SJCRH30 (cell line): Measurements from ENCODE around the gene SCN5A. TPM values are rescaled to one million over a fixed set of nuclear protein-coding genes. Genes with fewer than 3 reads are reported as not detected.

Source experiments
- DNase-seq, 2 experiments: peaks; one replicate each; pipeline ENCODE4 v3.0.0-alpha.2; 2015 to 2020
- H3K27ac ChIP-seq: fragments of 250-450 bp; sonication (Bioruptor Pico); 2 replicates; pipeline ENCODE4 v1.5.1; 2020; ENCODE audit warnings: mild to moderate bottlenecking, moderate library complexity
- H3K27me3 ChIP-seq: fragments of 250-450 bp; sonication (Bioruptor Pico); 2 replicates; pipeline ENCODE4 v1.5.1; 2020; ENCODE audit warnings: mild to moderate bottlenecking, moderate library complexity
- H3K36me3 ChIP-seq: fragments of 250-450 bp; sonication (Bioruptor Pico); 2 replicates; pipeline ENCODE4 v1.5.1; 2020; ENCODE audit warnings: mild to moderate bottlenecking, moderate library complexity
- H3K4me1 ChIP-seq: fragments of 250-450 bp; sonication (Bioruptor Pico); 2 replicates; pipeline ENCODE4 v1.5.1; 2020; ENCODE audit warnings: mild to moderate bottlenecking, moderate library complexity
- H3K4me3 ChIP-seq: fragments of 250-450 bp; sonication (Bioruptor Pico); 2 replicates; pipeline ENCODE4 v1.5.1; 2020; ENCODE audit warnings: mild to moderate bottlenecking, moderate library complexity
- H3K9me3 ChIP-seq: fragments of 250-450 bp; sonication (Bioruptor Pico); replicated peaks from 2 replicates; pipeline ENCODE4 v1.5.1; 2020; ENCODE audit warnings: mild to moderate bottlenecking, moderate library complexity
- total RNA-seq: library from RNA; depleted of rRNA; stranded (reverse); fragments of >200 nt; shearing (Covaris generic); gene quantifications from 2 replicates; pipeline ENCODE4 v1.2.3, GENCODE V29; 2014

The SCN5A gene
- total RNA-seq, 1 experiment from 2014 or later, result 15.2 TPM

DNA sequence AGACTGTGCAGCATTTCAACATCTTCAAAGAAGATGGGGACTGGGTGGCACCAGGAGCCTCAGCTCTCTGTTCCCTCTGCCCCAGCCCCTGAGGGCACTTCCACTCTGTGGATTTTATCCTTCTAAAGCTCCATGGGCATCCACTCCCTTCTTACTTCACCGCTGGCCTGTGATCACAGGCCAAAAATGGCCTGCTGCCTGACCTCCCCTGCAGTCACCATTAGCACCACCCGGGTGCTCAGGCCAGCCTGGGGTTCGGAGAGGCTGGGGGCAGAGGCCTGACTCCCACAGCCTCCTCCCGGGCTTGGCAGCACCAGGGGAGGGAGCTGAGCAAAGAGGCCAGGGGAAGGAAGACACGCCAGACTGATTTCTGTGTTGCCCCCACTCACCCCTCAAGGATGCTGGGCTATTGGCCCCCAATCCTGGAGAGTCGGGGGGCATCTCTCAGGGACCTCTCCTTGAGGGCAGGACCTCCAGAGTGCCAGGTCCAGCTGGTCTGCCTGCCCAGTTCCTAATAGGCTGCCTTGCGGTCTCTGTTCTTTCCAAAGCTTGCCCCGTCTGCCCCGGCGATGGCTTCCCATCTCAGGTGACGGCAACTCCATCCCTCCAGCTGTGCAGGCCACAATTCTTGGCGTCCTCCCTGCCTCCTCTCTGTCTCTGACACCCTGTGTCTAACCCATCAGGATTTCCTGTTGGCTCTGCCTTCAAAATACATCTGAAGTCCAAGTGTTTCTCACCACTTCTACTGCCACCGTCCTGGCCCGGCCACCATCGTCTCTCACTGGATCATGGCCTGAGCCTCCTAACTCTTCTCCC, 86.2 kb downstream of the SCN5A start:
- no peak for DNase-seq

DNA sequence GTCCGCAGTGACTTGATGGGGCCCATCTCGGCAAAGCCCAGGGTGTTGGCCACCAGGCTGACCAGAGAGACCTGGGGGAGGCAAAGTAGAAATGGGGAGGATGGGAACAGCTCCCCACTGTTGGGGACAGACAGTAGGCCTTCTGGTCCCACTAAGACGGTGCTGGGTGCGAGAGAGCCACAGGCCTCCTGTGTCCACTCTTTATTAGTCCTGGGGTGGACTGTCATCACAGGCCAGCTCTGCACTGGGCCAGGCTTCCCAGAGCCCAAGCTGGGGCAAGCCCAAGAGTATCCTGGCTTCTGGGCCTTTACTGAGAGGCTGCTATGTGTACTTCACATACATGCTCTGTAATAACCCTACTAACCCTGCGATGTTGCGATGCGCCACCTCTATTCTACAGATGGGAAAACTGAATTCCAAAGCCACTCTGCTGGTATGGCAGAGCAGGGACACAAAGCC, 87.0 kb downstream of the SCN5A start:
- no peaks in the 10 kb centered on the region for H3K9me3 ChIP-seq
- no peak overlapping the region for H3K4me3 ChIP-seq
- H3K4me1 ChIP-seq, result no peaks in the 10 kb centered on the region
- H3K27ac ChIP-seq, result no peak overlapping the region
- no peak for DNase-seq
- H3K36me3 ChIP-seq, result peaks cover 4% of the 10 kb centered on the region; the same call in 1 of the 2 replicates
- no peaks in the 10 kb centered on the region for H3K27me3 ChIP-seq

More for the DNA sequence above, 86.2 kb downstream of the SCN5A start:
- Histone ChIP-seq H3K36me3 (no peaks in the 10 kb centered on the region), H3K4me1 (no peaks in the 10 kb centered on the region), H3K27ac (no peak overlapping the region), H3K9me3 (no peaks in the 10 kb centered on the region), H3K4me3 (no peak overlapping the region), H3K27me3 (no peaks in the 10 kb centered on the region)

DNA sequence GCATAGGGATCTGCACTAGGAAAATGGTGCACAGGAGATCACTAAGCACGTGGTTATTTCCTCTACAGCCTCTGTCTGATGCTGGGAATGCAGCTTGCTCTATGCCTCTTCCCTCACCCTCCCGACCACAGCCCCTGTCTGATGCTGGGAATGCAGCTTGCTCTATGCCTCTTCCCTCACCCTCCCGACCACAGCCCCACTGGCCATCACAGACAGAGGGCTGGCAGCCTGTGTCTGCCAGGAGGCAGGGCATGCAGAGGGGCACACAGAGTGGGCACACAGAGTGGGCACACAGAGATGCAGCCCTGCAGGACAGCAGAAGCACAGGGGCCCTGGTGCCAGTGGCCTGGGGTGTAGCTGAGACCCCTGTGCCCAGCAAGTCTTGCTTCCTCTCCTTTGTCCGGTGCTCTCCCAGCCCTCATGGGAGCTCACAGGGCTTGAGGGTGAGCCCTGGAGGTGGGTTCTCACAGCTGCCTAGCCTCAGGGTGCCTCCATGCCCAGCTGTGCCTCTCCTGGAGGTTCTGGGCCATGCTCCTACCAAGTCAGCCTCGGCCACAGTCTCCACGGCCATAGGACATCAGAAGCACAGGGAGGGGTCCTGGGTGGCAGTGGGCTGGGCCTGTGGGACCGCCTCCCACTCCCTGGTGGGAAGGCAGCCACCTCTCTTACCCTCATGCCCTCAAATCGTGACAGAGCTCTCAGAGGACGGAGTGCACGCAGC, 87.6 kb downstream of the SCN5A start:
- H3K27ac ChIP-seq, result no peak overlapping the region
- H3K9me3 ChIP-seq, result no peaks in the 10 kb centered on the region
- no peak overlapping the region for H3K4me3 ChIP-seq
- H3K36me3 ChIP-seq, result peaks cover 4% of the 10 kb centered on the region; the same call in 1 of the 2 replicates
- H3K27me3 ChIP-seq, result no peaks in the 10 kb centered on the region
- no peak for DNase-seq
- no peaks in the 10 kb centered on the region for H3K4me1 ChIP-seq

DNA sequence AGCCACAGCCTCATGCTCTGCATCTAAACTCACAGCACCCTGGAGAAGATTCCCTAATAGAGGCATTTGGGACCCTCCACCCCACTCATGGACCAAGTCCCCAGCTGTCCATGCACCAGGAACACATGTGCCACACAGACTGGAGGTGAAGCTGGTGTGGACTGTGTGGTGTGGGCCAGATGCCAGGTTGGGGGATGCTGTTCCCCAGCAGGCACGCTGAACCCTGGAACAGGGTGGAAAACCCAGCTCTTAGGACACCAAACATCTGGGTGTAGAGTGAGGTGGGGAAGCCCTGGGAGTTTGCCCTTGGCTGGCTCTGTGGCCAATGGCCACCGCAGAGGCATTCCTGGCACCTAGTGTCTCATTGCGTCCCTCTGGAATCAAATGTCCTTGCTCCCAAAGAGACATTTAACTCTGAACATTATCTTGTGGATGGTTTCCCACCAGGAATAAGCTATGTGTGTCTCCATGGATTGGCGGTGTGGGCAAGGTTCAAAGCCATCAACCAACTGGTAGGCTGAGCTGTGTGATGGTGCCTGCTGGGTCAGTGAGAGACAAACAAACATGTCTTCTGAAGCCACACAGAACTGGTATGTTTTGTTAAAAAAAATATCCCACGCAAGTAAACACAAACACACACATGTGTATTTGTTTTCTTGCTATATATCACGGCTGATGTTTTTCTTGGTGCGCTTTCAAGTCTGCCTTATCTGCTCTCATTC, 88.3 kb downstream of the SCN5A start:
- H3K36me3 ChIP-seq, result peaks cover 4% of the 10 kb centered on the region; the same call in 1 of the 2 replicates
- H3K4me3 ChIP-seq, result no peak overlapping the region
- H3K27me3 ChIP-seq, result no peaks in the 10 kb centered on the region
- no peaks in the 10 kb centered on the region for H3K4me1 ChIP-seq
- no peak overlapping the region for H3K27ac ChIP-seq
- no peaks in the 10 kb centered on the region for H3K9me3 ChIP-seq
- no peak for DNase-seq

DNA sequence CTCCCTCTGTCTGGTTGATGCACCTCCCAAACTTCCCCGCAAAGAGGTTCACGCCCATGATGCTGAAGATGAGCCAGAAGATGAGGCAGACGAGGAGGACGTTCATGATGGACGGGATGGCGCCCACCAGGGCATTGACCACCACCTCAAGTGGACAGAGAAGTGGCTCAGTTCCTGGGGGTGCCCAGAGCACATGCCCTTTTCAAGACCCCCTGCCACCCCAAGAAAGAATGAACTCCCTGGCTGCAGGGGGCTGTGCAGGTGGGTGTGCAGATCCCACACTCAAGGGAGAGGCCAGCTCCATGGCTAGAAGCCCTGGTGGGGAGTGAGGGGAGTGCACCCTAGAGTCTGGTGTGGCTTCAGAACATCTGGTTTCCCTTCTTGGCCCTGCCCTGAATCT, 89.2 kb downstream of the SCN5A start:
- no peaks in the 10 kb centered on the region for H3K4me1 ChIP-seq
- H3K9me3 ChIP-seq, result no peaks in the 10 kb centered on the region
- H3K27me3 ChIP-seq, result no peaks in the 10 kb centered on the region
- H3K27ac ChIP-seq, result no peak overlapping the region
- H3K4me3 ChIP-seq, result no peak overlapping the region
- H3K36me3 ChIP-seq, result peaks cover 4% of the 10 kb centered on the region; the same call in 1 of the 2 replicates
- DNase-seq, result no peak

DNA sequence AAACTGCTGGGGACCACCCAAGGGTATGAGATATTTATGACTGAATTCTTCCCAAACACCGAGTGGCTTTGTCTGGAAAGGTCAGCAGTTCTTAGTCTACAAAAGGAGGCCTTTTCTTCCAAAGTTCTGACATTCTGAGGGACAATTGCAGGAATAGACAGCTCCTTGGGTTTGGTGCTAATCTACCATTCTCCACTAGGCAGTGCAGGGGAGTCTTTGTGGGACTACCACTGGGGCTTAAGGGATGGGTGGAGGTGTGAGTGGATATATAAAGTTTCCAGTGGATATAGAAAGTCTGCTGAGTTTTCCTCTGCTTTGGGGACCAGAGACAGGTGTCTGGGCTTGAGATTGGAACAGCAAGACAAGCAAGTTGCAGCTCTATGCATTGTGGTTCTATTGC, 90.6 kb downstream of the SCN5A start:
- Histone ChIP-seq H3K27me3 (no peaks in the 10 kb centered on the region), H3K4me1 (no peaks in the 10 kb centered on the region), H3K36me3 (peaks cover 4% of the 10 kb centered on the region; the same call in 1 of the 2 replicates), H3K4me3 (no peak overlapping the region), H3K27ac (no peak overlapping the region), H3K9me3 (no peaks in the 10 kb centered on the region)
- no peak for DNase-seq

DNA sequence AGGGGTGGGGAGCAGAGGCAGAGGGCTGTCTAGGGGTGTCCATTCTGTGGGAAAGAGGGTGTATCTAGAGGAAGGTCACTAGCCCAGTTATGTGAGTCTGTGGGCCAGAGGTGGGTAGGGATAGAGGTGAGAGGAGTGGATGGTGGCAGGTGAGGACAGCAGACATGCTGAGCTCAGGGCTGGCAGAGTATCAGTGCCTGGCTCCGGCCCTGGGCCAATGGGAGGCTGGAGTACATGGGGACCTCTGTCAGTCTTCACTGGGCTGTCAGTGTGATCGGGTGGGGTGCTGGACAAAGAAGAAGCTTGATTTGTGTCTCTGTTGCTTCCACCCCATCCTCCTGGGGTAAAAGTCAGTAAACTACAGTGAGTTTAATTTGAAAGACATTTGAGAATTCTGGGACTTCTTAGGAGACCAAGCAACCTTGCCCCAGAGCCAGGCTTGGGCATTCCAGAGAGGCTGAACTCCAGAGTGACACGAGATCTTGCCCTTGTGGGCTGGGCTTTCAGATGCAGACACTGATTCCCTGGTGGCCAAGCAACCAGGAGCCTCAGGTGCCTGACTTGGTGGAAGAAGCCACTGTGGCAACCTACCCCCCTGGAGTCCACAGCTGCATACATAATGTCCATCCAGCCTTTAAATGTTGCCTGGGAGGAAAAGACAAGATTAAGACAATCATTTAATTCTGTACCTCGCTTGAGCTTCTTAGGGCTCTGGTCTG, 92.7 kb downstream of the SCN5A start:
- no peaks in the 10 kb centered on the region for H3K27me3 ChIP-seq
- peaks cover 4% of the 10 kb centered on the region; the same call in 1 of the 2 replicates for H3K36me3 ChIP-seq
- H3K4me3 ChIP-seq, result no peak overlapping the region
- H3K27ac ChIP-seq, result no peak overlapping the region
- no peaks in the 10 kb centered on the region for H3K4me1 ChIP-seq
- H3K9me3 ChIP-seq, result no peaks in the 10 kb centered on the region
- DNase-seq, result no peak

DNA sequence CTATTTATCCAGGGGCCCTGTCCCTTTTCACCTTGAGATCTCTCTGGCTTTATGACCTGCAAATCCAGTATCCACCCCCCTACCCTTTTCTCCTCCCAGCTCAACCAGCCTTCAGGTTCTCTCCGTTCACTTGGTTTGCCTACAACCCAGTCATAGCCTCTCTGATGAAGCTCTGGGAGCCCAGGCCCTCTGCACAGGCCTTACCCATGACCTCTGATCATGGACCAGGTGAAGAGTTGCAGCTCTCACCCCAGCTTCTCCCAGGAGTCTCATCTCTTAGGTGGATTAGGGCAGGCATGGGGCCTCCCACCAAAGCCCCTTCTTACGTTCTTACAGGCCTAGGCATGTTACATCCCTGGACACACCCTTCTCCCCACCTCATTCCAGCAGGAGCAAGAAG, 93.6 kb downstream of the SCN5A start:
- H3K36me3 ChIP-seq, result peaks cover 4% of the 10 kb centered on the region; the same call in 1 of the 2 replicates
- no peaks in the 10 kb centered on the region for H3K9me3 ChIP-seq
- H3K27ac ChIP-seq, result no peak overlapping the region
- H3K4me3 ChIP-seq, result no peak overlapping the region
- no peaks in the 10 kb centered on the region for H3K27me3 ChIP-seq
- no peaks in the 10 kb centered on the region for H3K4me1 ChIP-seq
- DNase-seq, result no peak

DNA sequence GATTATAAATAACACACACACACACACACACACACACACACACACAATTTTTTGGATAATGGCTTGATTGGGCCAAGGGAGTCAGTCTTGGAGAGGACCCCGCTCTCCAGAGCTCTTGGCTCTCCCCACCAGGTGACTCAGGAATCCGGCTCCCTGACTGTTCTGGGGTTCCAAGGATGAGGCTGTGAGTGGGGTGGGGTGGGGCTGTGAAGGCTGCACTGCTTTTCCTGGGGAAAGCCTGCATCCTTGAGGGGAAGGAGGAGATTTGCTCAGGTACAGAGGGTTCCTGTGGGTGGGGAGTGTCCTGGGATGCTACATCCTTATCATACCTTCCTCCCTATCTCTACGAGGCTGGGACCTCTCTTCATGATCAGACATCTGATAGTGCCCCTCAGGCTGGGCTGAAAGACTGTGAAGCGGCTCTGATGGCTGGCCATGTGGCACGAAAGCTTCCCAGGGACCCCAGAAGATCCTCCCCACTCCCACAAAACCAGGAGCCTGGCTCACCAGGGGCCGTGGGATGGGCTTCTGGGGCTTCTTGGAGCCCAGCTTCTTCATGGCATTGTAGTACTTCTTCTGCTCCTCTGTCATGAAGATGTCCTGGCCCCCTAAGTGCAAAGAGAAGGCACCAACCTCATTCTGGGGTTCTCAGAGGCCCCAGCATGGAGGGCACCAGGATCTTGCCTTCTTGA, 94.2 kb downstream of the SCN5A start:
- no peak overlapping the region for H3K27ac ChIP-seq
- H3K36me3 ChIP-seq, result peaks cover 7% of the 10 kb centered on the region; the same call in 1 of the 2 replicates
- DNase-seq, result no peak

DNA sequence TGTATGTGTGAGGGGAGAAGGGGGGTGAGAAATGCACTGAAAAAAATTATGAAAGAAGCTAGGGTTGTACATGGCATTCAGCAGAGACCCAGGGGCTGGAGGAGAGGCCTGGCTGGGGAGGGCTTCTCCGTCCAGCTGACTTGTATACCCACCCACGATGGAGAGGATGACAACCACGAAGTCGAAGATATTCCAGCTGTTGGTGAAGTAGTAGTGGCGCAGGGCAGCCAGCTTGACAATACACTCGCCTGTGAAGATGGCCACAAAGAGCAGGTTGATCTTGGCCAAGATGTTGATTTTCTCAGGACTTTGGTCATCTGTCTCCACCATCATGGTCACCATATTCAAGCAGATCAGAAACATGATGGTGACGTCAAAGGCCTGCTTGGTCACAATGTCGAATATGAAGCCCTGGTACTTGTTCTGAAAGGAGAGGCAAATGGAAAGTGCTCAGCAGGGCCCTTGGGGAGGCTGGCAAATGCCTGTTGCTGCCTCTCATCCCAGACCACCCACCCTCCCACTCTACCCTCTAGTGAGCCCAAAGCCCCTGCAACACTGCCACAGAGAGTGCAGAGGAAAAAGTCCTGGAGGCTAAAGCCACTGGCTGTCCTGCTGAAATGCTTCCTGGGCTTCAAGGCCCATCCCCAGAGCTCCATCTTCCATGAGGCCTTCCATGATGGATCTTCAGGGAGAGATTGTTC, 95.2 kb downstream of the SCN5A start:
- no peaks in the 10 kb centered on the region for H3K9me3 ChIP-seq
- H3K4me3 ChIP-seq, result no peak overlapping the region
- no peak for DNase-seq
- peaks cover 4% of the 10 kb centered on the region for H3K4me1 ChIP-seq
- peaks cover 7% of the 10 kb centered on the region; the same call in 1 of the 2 replicates for H3K36me3 ChIP-seq
- no peak overlapping the region for H3K27ac ChIP-seq
- H3K27me3 ChIP-seq, result no peaks in the 10 kb centered on the region

More for the DNA sequence above, 94.2 kb downstream of the SCN5A start:
- Histone ChIP-seq H3K9me3 (no peaks in the 10 kb centered on the region), H3K4me3 (no peak overlapping the region), H3K27me3 (no peaks in the 10 kb centered on the region), H3K4me1 (no peaks in the 10 kb centered on the region)

DNA sequence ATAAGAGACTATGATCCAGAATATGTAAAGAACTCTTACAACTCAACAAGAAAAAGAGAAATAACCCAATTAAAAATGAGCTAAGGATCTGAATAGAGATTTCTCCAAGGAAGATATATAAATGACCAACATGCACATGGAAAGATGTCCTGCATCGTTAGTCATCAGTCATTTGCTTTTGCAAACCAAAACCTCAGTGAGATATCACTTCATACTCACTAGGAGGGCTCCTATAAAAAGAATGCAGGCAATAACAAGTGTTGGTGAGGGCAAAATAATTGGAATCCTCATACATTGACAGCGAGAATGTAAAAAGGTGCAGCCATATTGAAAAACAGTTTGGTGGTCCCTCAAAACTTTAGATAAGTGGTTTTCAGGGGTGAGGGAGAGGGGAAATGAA, 96.4 kb downstream of the SCN5A start:
- Histone ChIP-seq H3K4me3 (no peak overlapping the region), H3K9me3 (no peaks in the 10 kb centered on the region), H3K27me3 (no peaks in the 10 kb centered on the region), H3K36me3 (peaks cover 7% of the 10 kb centered on the region; the same call in 1 of the 2 replicates), H3K4me1 (peaks cover 14% of the 10 kb centered on the region), H3K27ac (no peak overlapping the region)
- DNase-seq, result no peak

DNA sequence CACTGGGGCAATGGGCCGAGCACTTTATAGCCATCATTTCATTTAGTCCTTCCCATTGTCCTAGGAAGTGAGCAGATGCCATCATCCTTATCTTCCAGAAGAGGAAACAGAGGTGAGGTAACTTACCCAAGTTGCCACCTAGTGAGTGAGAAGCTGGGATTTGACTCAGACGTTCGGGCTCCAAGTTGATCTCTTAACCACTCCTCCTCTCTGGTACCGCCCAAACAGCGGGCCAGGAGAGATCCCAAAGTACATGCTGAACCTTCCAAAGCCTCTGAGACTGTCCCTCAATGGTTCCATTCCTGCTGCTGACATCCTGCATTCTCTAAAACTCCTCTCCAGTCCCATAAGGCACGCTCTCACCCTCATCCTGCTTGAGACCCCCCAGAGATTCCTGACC, 97.1 kb downstream of the SCN5A start:
- no peaks in the 10 kb centered on the region for H3K9me3 ChIP-seq
- peaks cover 20% of the 10 kb centered on the region for H3K4me1 ChIP-seq
- H3K36me3 ChIP-seq, result peaks cover 3% of the 10 kb centered on the region; the same call in 1 of the 2 replicates
- no peaks in the 10 kb centered on the region for H3K27me3 ChIP-seq
- H3K27ac ChIP-seq, result no peak overlapping the region
- no peak for DNase-seq
- H3K4me3 ChIP-seq, result no peak overlapping the region
